Stimulated activated CD4-positive, alpha-beta T cell treated with anti-CD3 and anti-CD28 coated beads, Interleukin-2, amount 100 ng/mL, for 24 hours (primary cell): Measurements from ENCODE around the gene TPCN1.

Experiments used
- DNase-seq, 2 donors: peaks; one replicate each; pipeline ENCODE4 v3.0.0-alpha.2; 2020

The TPCN1 gene

DNA sequence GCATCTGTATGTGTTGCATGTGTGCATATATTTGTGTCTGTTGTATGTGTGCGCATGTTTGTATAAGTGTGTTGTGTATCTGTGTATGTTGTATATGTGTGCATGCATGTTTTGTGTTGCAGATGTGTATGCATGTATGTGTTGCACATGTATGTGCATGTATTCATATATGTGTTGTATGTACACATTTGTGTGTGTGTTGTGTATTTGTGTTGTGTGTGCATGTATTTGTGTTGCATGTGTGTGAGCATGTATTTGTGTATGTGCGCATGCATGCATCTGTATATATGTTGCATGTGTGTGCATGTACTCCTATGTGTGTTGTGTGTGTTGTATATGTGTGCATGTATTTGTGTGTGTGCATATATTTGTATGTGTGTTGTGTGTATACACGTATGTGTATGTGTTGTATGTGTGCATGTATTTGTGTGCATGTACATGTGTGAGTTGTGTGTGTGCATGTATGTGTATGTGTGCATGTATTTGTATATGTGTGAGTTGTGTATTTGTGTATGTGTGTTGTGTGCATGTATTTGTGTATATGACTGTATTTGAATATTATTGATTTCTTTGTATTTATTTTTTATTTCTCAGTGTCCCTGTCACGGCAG is 96.9 kb downstream of the TPCN1 start:
- DNase-seq: no peak

DNA sequence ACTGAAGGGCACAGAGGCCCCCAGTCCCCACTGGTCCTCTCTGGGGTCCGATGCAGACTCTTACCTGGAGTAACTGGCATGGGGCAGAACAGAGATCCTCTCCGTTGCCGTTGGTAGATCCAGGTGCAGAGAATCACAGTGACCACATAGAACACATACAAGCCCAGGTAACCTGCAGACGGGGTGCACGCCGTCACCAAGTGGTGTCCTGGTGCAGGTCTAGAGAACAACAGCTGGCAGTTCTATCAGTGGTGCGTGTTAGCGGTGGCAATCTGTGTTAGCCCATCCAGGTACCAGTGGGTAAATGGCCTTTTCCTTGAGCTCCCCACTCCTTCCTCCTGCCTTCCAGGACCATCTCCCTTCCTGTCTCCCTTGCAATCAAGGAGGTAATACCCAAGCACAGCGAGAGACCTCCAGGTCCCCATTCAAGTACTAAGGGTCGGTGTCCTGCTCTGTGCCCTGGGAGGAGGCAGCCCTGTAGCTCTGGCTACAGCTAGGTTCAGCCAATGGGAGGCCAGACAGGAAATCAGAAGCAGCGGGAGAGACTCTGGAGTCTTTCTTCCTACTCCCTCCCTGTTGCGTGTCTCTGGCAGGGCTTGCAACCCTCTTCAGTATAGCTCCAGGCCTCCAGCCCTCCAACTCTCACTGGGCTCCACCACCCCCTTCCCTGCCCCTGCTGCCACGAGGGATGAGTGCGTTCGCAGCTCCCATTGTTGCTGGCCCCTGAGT is 97.8 kb downstream of the TPCN1 start:
- no peak for DNase-seq

DNA sequence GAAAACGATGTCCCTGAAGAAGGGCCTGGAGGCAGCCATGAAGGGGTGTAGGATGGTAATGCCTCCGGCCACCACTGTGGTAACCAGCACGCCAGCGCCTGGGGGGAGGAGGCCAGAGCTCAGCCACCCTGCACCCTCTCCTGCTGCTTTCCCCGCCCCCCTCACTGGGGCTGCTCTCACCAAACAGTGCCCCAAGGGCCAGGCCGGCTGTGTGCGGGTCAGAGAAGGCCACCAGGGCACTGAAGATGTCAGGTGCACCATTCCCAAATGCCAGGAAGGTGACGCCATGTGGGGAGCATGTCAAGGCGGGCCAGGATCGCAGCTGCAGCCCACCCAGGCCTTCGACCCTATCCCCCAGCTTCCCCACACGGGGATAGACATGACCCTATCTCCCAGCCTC is 99.1 kb downstream of the TPCN1 start:
- DNase-seq: no peak

DNA sequence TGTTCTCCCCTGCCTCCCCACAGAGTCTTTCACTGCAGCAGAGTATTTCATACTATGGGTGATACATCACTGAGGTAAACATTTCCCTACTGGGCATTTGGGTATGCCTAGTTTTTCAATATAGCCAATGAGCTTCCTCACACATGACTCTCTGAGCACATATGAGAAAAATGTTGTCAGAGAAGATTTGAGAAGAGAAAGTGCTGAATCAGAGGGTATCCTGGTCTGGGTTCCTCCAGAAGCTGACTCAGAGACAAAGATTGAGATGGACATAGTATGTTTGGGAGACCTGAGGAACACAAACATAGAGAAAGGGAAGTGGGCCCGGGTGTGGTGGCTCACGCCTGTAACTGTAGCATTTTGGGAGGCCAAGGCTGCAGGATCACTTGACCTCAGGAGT is 101.1 kb downstream of the TPCN1 start:
- no peak for DNase-seq

DNA sequence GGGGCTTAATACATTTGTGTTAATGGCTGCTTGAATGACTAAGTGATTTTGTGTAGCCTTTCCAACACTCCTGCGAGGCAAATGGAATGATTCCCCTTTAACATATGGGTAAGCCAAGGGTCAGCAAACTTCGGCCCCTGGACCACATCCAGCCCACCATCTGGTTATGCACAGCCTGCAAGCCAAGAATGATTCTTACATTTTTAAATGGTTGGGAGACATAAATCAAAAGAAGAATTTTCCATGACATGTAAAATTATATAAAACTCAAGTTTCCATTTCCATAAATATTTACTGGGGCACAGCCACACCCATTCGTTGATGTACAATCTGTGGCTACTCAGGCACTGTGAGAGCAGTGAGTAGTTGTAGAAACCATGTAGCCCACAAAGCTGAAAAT is 104.7 kb downstream of the TPCN1 start:
- no peak for DNase-seq

DNA sequence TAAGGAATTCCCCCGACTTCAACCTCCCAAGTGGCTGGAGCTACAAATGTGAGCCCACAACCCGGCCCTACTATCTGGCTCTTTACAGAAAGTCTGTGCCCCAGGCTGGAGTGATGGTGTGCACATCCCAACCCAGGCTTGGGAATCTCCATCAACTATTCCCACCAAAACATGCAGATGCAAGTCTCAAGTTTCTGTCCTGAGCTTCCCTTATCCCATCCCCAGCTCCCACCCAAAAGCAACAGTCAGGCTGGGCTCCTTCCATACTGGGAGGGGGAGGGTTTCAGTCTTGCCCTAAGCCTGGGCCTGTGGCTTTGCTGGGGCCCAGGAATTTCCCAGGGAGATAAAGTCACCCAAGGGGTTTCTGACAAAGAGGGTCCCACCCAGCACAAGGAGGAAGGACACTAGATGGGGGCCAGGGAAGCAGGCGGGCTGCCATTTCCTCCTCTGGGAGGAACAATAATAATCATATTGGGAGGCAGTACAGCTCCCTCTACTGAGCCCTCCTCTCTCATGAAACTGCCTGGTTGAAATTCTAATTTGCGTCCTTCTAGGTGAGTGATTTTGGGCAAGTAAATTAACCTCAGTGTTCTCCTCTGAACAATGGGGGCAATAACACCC is 105.6 kb downstream of the TPCN1 start:
- DNase-seq: no peak

DNA sequence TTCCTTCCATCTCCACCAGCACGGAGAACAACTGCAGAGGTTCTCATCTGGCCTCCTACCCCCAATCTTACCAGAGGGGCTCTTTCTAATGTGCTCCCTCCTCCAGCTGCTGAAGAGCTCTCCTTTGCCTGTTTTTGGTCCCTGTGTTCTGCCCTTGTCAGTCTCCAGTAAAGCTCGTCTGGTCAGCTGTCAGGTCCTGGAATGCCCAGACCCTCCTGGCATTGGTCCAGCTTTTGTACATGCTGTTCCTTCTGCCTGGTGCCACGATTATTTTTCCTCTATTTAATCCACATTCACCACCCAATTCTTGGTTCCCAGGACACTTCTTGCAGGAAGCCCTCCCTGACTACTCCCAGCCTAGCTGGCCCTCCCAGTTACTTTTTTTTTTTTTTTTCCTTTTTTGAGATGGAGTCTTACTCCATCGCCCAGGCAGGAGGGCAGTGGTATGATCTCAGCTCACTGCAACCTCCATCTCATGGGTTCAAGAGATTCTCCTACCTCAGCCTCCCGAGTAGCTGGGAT is 107.2 kb downstream of the TPCN1 start:
- no peak for DNase-seq

DNA sequence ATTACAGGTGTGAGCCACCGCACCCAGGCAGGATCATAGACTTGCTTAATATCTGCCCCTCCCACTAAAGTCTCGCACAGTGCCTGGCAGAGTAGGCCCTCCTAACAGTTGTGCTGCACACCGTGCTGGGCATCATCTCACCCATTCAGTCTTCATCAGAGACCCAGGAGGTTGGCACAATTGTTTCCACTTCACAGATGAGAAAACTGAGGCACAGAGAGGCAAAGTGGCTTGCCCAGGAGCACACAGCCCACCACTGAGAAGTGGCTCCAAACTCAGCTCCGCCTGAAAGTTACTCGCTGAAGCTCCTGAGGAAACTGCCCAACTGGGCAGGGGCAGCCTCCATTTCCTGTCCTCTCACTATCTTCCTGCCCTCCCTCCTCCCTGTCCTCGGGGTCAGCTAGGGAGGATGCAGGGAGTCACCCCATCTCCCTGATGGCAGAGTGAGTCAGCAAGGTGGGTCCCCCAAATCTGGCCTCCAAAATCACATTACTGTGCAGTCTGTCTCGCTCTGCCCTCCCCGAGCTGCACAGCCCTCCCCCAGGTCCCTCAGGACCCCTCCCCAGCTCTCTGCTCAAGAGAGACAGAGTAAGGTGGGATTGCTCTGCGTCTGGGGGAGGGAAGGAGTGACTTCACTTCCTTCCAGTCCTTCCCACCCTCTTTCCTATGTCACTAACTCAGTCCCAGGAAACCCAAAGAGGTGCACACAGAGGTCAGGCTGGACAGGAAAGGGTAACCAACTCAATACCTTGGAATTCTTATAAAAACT is 107.9 kb downstream of the TPCN1 start:
- DNase-seq: no peak

DNA sequence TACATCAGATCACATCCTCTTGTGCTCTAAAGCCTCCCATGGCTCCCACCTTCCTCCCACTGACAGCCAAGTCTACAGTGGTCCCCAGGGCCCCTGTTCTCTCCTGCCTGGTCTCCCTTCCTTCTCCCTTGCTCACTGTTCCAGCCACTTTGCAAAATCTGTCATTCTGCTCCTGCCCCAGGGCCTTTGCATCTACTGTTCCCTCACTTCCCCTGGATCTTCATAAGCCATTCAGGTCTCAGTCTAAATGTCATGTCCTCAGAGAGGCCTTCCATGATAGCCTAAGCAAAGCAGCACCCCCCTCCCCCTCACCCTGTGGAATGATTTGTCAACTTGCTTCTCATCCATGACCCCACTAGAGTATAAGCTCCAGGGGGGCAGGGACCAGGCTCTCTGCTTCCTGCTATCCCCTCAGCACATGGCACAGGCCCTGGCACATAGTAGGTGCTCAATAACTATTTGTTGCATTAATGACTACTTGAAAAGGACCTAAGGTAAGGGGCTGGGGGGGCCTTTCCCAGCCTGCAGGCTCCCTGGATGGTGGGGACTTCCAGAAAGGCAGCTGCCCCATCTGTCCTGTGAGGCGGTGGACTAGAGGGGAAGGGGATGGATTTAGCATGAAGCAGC is 108.6 kb downstream of the TPCN1 start:
- DNase-seq: no peak

DNA sequence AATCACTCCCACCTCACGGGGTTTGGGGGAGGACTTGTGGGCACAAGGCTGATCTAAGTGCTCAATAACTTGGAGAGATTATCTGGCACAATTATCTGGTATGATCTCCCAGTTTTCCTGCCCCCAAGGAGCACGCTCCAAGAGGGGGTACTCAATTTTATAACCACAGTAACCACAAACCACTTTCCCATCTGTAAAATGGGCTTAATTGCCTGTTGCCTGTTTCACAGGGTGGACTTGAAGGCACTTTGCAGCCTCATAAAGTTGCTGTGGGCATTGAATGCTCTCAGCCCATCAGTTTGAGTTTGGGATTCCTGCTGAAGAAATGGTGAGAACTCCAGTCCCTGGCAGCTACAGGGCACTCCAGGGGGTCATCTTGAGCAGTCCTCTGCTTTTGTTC is 109.2 kb downstream of the TPCN1 start:
- no peak for DNase-seq

DNA sequence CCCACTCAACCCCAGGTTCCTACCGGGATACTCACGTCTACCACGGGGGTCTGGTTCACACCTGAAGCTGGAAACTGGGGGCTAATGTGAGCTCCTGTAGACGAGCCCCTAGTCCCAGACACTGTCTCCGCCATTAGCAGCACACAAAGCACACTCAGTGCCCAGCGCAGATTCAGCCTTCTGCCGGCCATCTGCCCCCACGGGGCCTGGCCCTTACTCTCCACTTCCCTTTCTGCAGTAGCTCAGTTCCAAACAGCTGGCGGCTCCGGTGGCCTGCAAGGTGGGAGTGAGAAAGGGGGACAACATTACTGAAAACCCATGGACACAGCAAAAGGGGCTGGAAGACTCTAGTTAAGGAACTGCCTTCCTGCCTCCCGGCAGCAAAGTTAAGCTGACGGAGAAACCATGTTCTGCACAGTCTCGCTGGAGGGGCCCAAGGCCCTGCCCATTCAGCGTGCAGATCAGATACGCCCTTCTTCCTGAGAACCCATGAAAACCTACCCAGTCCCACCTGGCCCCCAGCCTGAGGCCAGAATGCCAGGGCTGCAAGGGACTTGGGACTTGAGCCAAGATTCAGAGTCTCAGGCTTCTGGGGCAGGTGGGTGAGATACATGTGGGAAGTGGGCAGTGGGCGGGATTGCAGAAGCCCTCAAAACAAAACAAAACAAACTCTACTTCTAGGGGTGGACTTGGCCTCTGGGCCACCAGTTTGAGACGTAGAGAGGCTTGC is 111.6 kb downstream of the TPCN1 start:
- DNase-seq: no peak

DNA sequence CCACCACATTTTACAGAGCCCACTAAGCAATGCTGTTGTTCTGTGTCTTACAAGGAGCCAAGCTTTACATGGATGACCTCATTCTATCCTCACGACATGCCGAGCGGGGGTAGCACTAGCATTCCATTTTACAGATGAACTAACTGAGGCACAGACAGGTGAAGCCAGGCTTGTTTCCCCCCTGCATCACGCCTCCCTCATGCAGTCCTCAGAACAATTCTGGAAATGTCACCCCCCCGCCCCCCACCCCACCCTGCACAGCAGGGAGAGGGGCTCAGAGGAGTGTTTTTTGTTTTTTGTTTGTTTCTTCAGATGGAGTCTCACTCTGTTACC is 112.1 kb downstream of the TPCN1 start:
- no peak for DNase-seq

DNA sequence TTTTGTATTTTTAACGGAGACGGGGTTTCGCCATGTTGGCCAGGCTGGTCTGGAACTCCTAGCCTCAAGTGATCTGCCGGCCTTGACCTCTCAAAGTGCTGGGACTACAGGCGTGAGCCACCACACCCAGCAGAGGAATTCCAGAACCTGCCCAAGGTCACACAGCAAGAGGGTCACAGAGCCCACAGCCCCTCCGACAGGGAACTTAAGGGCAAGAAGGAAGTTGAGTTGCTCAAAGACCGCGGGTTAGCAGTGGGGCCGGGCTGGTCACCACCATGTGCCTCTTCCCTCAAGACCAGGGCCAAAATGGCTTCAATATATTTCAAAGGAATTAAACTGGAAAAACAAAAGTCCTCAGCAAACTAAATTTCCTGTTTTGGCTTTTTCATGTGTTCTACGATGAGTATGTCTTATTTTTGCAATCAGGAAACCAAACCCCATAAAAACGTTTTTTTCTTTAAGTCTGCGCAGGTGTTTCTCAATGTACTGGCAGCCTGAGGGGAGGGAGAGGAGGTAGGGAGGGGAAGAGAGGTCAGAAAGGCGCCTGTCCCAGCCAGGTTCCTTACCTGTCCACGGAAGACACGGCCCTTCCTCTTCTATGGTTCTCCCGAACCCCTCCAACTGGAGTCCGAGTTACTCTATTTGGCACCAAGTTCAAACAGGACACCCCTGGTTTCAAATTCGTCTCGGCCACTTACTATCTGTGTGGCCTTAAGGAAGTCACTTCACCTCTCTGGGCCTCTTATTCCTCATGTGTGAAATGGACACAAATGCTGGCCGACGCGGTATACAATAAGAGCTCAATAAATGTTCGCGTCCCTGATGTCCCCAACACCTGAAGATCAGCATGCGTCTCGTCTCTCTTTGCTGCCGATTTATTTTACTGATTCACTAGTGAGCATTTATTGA is 112.9 kb downstream of the TPCN1 start:
- peak in 1 of 2 donors; percentile 11 for DNase-seq

DNA sequence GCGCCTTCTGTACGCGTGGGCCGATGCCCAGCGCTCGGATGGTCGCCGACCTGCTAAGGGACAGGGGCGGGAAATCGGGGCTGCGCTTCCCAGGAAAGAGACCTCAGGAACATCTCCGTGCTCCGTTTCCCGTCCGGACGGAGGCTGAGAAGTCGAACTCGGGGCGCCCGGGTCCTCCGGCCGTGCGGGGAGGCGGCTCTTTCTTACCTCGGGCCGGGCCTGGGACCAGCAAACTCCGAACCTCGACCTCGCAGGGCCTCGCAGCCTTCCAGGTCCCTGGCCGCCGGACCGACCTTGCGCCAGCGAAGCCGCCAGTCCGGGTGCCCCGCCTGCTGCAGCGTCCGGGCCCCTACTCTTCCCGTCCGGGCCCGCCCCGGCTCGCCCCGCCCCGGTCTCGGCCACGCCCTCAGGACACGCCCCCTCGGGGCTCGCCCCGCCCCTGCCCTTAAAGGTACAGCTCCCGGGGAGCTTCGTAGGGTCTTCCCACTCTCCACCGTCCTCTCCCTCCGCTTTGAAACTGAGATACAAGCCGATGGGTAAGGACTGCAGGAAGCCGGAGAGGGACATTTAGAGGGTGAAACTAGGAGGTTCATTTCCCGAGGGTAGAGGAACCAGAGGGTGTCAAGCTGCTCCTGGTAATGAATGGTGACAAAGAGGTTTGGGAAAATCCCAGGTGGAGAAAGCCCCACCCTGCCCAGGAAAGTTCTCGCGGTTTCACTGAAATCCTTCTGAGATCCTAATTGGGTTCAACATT is 113.7 kb downstream of the TPCN1 start, which contains the start of gene SLC8B1:
Gene SLC8B1, minus strand, starts transcription at position 324 of the 754 bp plus-strand sequence. CDS start 2,231 bp downstream, outside the sequence.
- DNase-seq: peak; percentile 91 to 92

DNA sequence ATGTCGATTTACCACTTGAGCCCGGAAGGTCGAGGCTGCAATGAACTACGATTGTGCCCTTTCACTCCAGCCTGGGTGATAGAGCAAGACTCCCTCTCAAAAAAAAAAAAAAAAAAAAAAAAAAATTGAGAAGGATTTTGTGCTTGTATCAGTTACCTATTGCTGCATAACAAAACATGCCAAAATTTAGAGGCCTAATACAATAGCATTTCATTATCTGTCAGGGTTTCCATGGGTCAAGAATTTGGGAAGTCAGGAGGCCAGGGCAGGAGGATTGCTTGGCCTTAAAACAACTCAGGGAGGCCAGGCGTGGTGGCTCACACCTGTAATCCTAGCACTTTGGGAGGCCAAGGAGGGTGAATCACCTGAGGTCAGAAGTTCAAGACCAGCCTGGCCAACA is 118.3 kb downstream of the TPCN1 start:
- no peak for DNase-seq

DNA sequence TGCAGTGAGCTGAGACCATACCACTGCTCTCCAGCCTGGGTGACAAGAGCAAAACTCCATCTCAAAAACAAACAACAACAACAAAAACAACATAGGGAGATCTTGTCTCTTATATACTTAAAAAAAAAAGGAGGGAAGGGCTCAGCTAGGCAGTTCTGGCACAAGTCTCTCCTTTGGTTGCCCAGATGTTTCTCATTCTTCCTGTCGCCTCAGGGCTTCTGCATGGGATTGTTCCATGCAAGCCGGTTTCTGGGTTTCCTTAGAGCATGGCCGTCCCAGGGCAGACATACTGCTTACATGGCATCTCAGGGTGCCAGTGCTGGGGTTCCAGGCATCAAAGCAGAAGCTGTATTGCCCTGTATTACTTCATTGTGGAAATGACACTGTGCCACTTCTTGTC is 118.8 kb downstream of the TPCN1 start:
- no peak for DNase-seq

DNA sequence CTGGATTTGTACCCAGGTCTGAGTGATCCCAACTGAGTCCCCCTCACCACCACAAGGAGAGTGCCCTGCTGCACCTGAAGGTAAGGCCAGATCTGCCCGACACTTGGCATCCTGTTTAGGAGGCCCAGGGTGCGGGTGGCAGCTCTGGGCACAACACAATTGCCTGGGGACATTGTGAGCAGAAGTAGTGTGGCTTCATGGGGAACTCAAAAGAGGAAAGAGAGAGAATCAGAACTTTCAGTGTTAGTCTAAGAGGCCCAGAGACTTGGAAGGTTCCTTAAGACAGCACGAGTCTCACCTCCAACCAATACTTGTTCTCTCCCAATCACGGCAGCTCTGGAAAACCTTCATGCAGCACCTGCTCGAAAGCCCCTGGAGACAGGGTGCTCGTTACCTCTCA is 120.3 kb downstream of the TPCN1 start:
- no peak for DNase-seq

DNA sequence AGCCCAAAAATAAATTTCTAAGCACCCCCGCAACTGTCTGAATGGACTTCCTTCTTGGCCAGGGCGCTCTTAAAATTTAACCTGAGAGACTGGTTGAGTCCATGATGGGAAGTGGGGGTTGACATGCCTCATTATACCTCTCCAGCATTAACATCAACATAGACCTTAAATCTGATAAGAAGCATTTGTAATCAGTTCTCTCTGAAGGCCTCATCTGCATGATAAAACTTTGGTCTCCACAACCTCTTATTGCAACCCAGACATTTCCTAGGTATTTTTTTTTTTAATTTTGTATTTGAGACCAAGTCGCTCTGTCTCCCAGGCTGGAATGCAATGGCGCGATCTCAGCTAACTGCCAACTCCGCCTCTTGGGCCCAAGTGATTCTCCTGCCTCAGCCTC is 124.1 kb downstream of the TPCN1 start:
- DNase-seq: no peak

DNA sequence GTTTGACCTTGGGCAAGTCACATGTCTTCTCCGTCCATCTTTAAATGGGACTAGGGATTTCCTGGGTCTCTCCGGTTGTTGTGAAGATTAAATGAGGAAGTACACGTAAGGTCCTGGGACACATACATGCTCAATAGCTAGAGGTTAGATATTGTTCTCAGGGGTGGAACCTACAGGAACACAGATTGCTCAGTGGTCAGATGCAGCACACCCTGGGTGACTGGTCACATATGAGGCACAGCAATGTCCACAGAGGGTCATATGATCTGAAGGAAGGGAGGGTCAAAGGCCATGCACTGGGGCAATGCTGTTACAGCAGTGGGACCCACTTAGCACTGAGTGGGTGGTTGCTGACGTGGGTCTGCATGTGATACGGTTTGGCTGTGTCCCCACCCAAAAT is 125.1 kb downstream of the TPCN1 start:
- DNase-seq: no peak

DNA sequence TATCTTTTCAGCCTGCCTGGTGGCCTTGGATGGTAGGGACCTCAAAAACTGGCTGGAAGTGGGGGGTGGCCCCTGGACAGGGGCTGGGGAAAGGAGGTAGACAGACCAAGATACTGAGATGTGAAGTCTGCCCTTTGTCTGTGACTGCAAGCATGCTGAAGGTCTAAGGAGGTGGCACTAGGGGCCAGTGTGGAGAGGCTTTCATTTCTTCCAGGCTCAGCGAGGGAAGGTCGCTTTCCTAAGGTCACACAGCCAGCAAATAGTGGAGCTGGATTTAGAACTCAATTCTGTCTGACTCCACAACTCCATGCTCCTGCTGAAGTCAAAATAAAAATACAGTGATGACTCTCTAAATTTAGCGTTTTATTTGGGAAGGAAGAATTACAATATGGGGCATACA is 125.8 kb downstream of the TPCN1 start:
- DNase-seq: no peak
